NCI-H2171 (cell line): ENCODE data around the gene UBN2.

Source experiments
- DNase-seq: peaks from one replicate; lab custom pipeline; 2025; lab: John Stamatoyannopoulos, UW

The UBN2 gene

GRCh38 chr7:139232377-139232717, 1.3 kb downstream of the UBN2 start:
- no peak for DNase-seq

- DNase-seq = no peak
Measured at GRCh38 chr7:139232904-139233303, 1.9 kb downstream of the UBN2 start.

- no peak for DNase-seq
Measured at GRCh38 chr7:139241258-139241657, 10.2 kb downstream of the UBN2 start.

GRCh38 chr7:139242741-139243281, 11.8 kb downstream of the UBN2 start:
- no peak for DNase-seq

GRCh38 chr7:139245401-139245800, 14.4 kb downstream of the UBN2 start:
- DNase-seq = no peak

- DNase-seq = no peak
Measured at GRCh38 chr7:139246494-139246893, 15.5 kb downstream of the UBN2 start.

GRCh38 chr7:139246905-139247304, 15.9 kb downstream of the UBN2 start:
- DNase-seq = no peak

GRCh38 chr7:139249179-139249810, 18.3 kb downstream of the UBN2 start:
- no peak for DNase-seq

- no peak for DNase-seq
Measured at GRCh38 chr7:139252451-139252850, 21.4 kb downstream of the UBN2 start.

- no peak for DNase-seq
Measured at GRCh38 chr7:139254281-139254680, 23.2 kb downstream of the UBN2 start.

- no peak for DNase-seq
Measured at GRCh38 chr7:139254728-139255127, 23.7 kb downstream of the UBN2 start.

GRCh38 chr7:139255290-139255689, 24.3 kb downstream of the UBN2 start:
- no peak for DNase-seq

GRCh38 chr7:139259142-139259541, 28.1 kb downstream of the UBN2 start:
- no peak for DNase-seq

GRCh38 chr7:139264220-139264619, 33.2 kb downstream of the UBN2 start:
- no peak for DNase-seq

- no peak for DNase-seq
Measured at GRCh38 chr7:139265673-139266072, 34.6 kb downstream of the UBN2 start.

- DNase-seq = no peak
Measured at GRCh38 chr7:139271718-139272628, 40.9 kb downstream of the UBN2 start.

GRCh38 chr7:139284252-139284896, 53.3 kb downstream of the UBN2 start:
- DNase-seq = no peak

GRCh38 chr7:139286144-139286543, 55.1 kb downstream of the UBN2 start:
- DNase-seq = no peak

- DNase-seq = no peak
Measured at GRCh38 chr7:139292821-139293220, 61.8 kb downstream of the UBN2 start.

- no peak for DNase-seq
Measured at GRCh38 chr7:139293534-139293933, 62.5 kb downstream of the UBN2 start.

GRCh38 chr7:139294241-139294640, 63.2 kb downstream of the UBN2 start:
- no peak for DNase-seq

GRCh38 chr7:139294951-139295575, 64.0 kb downstream of the UBN2 start:
- DNase-seq = no peak
